Neuronal stem cell (in vitro differentiated cells): ENCODE measurements around the gene XRCC6. TPM values are rescaled to one million over a fixed set of nuclear protein-coding genes. Genes with fewer than 3 reads are reported as not detected.

ENCODE experiments used
- DNase-seq: peaks from one replicate; pipeline ENCODE4 v3.0.0-alpha.2; 2013; ENCODE audit warnings: low spot score
- H2AFZ ChIP-seq: one replicate; pipeline ENCODE4 v1.6.1; 2013; ENCODE audit warnings: mild to moderate bottlenecking, low read length, inconsistent platforms
- H2AK5ac ChIP-seq: 2 replicates; pipeline ENCODE4 v1.6.1; 2013; ENCODE audit warnings: low read depth, mild to moderate bottlenecking, inconsistent platforms, low read length, moderate library complexity, mixed read lengths
- H2BK120ac ChIP-seq: 2 replicates; pipeline ENCODE4 v1.6.1; 2013; ENCODE audit warnings: low read depth, mild to moderate bottlenecking, inconsistent platforms, low read length, moderate library complexity, mixed read lengths
- H2BK12ac ChIP-seq: one replicate; pipeline ENCODE4 v1.6.1; 2013; ENCODE audit warnings: low read length, inconsistent platforms
- H2BK15ac ChIP-seq: 2 replicates; pipeline ENCODE4 v1.6.1; 2013; ENCODE audit warnings: mild to moderate bottlenecking, low read length, inconsistent platforms, mixed read lengths
- H2BK5ac ChIP-seq: one replicate; pipeline ENCODE4 v1.6.1; 2013; ENCODE audit warnings: inconsistent platforms, mild to moderate bottlenecking, low read length, moderate library complexity
- H3K14ac ChIP-seq: one replicate; pipeline ENCODE4 v1.6.1; 2013; ENCODE audit warnings: low read length, inconsistent platforms
- H3K18ac ChIP-seq: 2 replicates; pipeline ENCODE4 v1.6.1; 2013; ENCODE audit warnings: low read length, inconsistent platforms
- H3K23ac ChIP-seq: 2 replicates; pipeline ENCODE4 v1.6.1; 2013; ENCODE audit warnings: low read depth, mild to moderate bottlenecking, mixed read lengths, low read length, inconsistent platforms; ENCODE audit not compliant: poor library complexity
- H3K27ac ChIP-seq: replicated peaks from 3 replicates; pipeline ENCODE4 v1.5.1; 2013; ENCODE audit warnings: low read length, inconsistent platforms
- H3K27me3 ChIP-seq, 3 experiments: 2 replicates each; pipeline ENCODE4 v1.6.1; 2013; ENCODE audit warnings: low read length in 3 of 3, mild to moderate bottlenecking in 2 of 3, inconsistent platforms in 1 of 3, low read depth in 1 of 3, mixed read lengths in 1 of 3, moderate library complexity in 1 of 3; ENCODE audit not compliant: control insufficient read depth in 3 of 3, insufficient read depth in 3 of 3
- H3K36me3 ChIP-seq, 2 donors: replicated peaks in 1 of 2; 2 replicates each; pipeline ENCODE4 v1.6.1; 2013; ENCODE audit warnings: low read length in 2 of 2; ENCODE audit not compliant: control insufficient read depth in 2 of 2, insufficient read depth in 2 of 2
- H3K4ac ChIP-seq: 2 replicates; pipeline ENCODE4 v1.6.1; 2013; ENCODE audit warnings: inconsistent platforms, mild to moderate bottlenecking, low read length, moderate library complexity
- H3K4me1 ChIP-seq, 2 donors: 1 replicate in 1 of 2; 2 replicates in 1 of 2; pipeline ENCODE4 v1.6.1; 2013; ENCODE audit warnings: low read length in 2 of 2, low read depth in 1 of 2; ENCODE audit not compliant: control insufficient read depth in 2 of 2, insufficient read depth in 1 of 2
- H3K4me2 ChIP-seq: one replicate; pipeline ENCODE4 v1.6.1; 2013; ENCODE audit warnings: mild to moderate bottlenecking, low read length, inconsistent platforms; ENCODE audit not compliant: insufficient read depth, poor library complexity, severe bottlenecking
- H3K4me3 ChIP-seq, 2 donors: 2 replicates each; pipeline ENCODE4 v1.5.1; 2013; ENCODE audit warnings: low read length in 2 of 2, mild to moderate bottlenecking in 2 of 2, inconsistent platforms in 1 of 2, moderate library complexity in 1 of 2
- H3K79me1 ChIP-seq: one replicate; pipeline ENCODE4 v1.6.1; 2013; ENCODE audit warnings: low read depth, mild to moderate bottlenecking, inconsistent platforms, low read length, moderate library complexity
- H3K9ac ChIP-seq: one replicate; pipeline ENCODE4 v1.6.1; 2013; ENCODE audit warnings: mild to moderate bottlenecking, low read depth, low read length, inconsistent platforms; ENCODE audit not compliant: poor library complexity
- H3K9me3 ChIP-seq, 2 donors: replicated peaks in 1 of 2; 2 replicates each; pipeline versions ENCODE3 to v1.6.1; 2013; ENCODE audit warnings: low read length in 2 of 2, mild to moderate bottlenecking in 2 of 2, inconsistent platforms in 1 of 2, low read depth in 1 of 2, mixed read lengths in 1 of 2, moderate library complexity in 1 of 2; ENCODE audit not compliant: control insufficient read depth in 2 of 2, insufficient read depth in 1 of 2
- H4K8ac ChIP-seq: one replicate; pipeline ENCODE4 v1.6.1; 2013; ENCODE audit warnings: low read depth, mild to moderate bottlenecking, inconsistent platforms, low read length, moderate library complexity
- H4K91ac ChIP-seq: one replicate; pipeline ENCODE4 v1.6.1; 2013; ENCODE audit warnings: low read length, low read depth, mild to moderate bottlenecking, inconsistent platforms; ENCODE audit not compliant: poor library complexity
- WGBS, 2 donors: extraction: QIAGEN DNeasy Blood & Tissue Kit; methylation state at CpG; one replicate each; pipeline ENCODE4 v1.1.7; 2013; ENCODE audit warnings: missing lambda C conversion rate in 2 of 2, mixed read lengths in 1 of 2; ENCODE audit not compliant: insufficient read length in 2 of 2, insufficient replicate concordance in 1 of 2; ENCODE audit errors: extremely low coverage in 2 of 2; 5-methylcytosine and 5-hydroxymethylcytosine counted together
- small RNA-seq: library from polyadenylated mRNA; stranded (forward); fragments of <200 nt; extraction: miRNeasy Mini kit (QIAGEN cat#:217004); gene quantifications from one replicate; pipeline ENCODE3, GENCODE V24; 2013; ENCODE audit not compliant: insufficient read depth

The XRCC6 gene

DNA sequence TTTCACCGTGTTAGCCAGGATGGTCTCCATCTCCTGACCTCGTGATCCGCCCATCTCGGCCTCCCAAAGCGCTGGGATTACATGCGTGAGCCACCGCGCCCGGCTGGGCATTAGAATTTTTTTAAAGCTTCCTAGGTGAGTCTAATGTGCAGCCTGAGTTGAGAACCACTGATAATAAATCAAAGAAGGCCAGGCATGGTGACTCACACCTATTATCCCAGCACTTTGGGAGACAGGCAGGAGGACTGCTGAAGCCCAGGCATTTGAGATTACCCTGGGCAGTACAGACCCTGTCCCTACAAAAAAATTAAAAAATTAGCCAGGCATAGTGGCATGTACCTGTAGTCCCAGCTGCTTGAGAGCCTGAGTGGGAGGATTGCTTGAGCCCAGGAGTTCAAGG lies 91.9 kb downstream of the XRCC6 start:
- Histone ChIP-seq H3K4me2 (no peak overlapping the region), H2AFZ (no peak overlapping the region), H4K91ac (no peak overlapping the region), H3K9ac (no peak overlapping the region), H3K18ac (no peak overlapping the region), H4K8ac (no peak overlapping the region), H2BK15ac (no peak overlapping the region), H2BK5ac (no peak overlapping the region), H2BK120ac (no peak overlapping the region), H3K9me3 (no peaks in the 10 kb centered on the region), H3K79me1 (no peaks in the 10 kb centered on the region), H3K36me3 (no peaks in the 10 kb centered on the region), H3K4me3 (no peak overlapping the region), H2BK12ac (no peak overlapping the region), H3K14ac (no peak overlapping the region), H2AK5ac (no peak overlapping the region), H3K4me1 (no peaks in the 10 kb centered on the region), H3K23ac (no peak overlapping the region), H3K27ac (no peak overlapping the region), H3K27me3 (peaks cover 0 to 4% (median 3%) of the 10 kb centered on the region in 3 experiments), H3K4ac (no peak overlapping the region)
- WGBS, 2 donors = no CpG with 5 or more reads among the region's 9 CpGs
- DNase-seq = no peak

Small RNA genes within 50 kb of the gene (small RNA-seq; reads per million reads assigned to genes)
- not detected for gene HMGN2P10
- not detected for gene RF00019
- not detected for gene RNU6-476P
